Activated B cell treated with CpG ODN at 0.5 μM for 24 hours (primary cell): ENCODE measurements around the gene SLC6A12. TPM values are rescaled to one million over a fixed set of nuclear protein-coding genes. Genes with fewer than 3 reads are reported as not detected.
"Not testable (repeated sequence)": the region's sequence is repeated elsewhere in the genome, so short reads cannot be mapped to it uniquely, and the experiment has no call there.

Experiments used
- ATAC-seq: fragments of 200-7000 bp; cut with Tn5 transposase; one replicate; pipeline ENCODE4 v1.10.0; 2021; ENCODE audit warnings: low read depth, mild to moderate bottlenecking, moderate library complexity
- CTCF ChIA-PET: fragments of 350-600 bp; sonication (Branson Sonifier 250); formaldehyde crosslinking; loops from one replicate; lab custom pipeline; 2021; ENCODE audit warnings: antibody characterized with exemption; lab: Charles Lee
- POLR2A ChIA-PET: fragments of 350-600 bp; sonication (Branson Sonifier 250); formaldehyde crosslinking; loops from one replicate; lab custom pipeline; 2021; ENCODE audit warnings: antibody characterized with exemption; lab: Charles Lee
- DNase-seq: peaks from one replicate; pipeline ENCODE4 v3.0.0; 2022
- H3K27ac Mint-ChIP-seq: one replicate; pipeline ENCODE4 v1.8.0; 2020; ENCODE audit warnings: mixed read lengths
- H3K27me3 Mint-ChIP-seq: one replicate; pipeline ENCODE4 v1.8.0; 2021; ENCODE audit warnings: mixed read lengths
- H3K36me3 Mint-ChIP-seq: one replicate; pipeline ENCODE4 v1.8.0; 2021; ENCODE audit warnings: low read depth, mixed read lengths
- H3K4me1 Mint-ChIP-seq: one replicate; pipeline ENCODE4 v1.8.0; 2021; ENCODE audit warnings: mixed read lengths
- H3K4me3 Mint-ChIP-seq: one replicate; pipeline ENCODE4 v1.8.0; 2020; ENCODE audit warnings: mild to moderate bottlenecking, mixed read lengths
- H3K9me3 Mint-ChIP-seq: one replicate; pipeline ENCODE4 v1.8.0; 2020; ENCODE audit warnings: mixed read lengths
- intact Hi-C: fragments of 100-400 bp; cut with micrococcal nuclease; formaldehyde crosslinking; loops from one replicate; pipeline ENCODE4 v1.15.1; 2024
- total RNA-seq: library from RNA; stranded (reverse); gene quantifications from 2 replicates; pipeline ENCODE4 v1.2.3, GENCODE V29; 2022
- TF ChIP-seq, protein P1 (sequence below): fragments of 200-600 bp; IDR thresholded peaks from one replicate; pipeline ENCODE4 v1.8.0; 2022; ENCODE audit warnings: antibody characterized with exemption, mild to moderate bottlenecking

SLC6A12 gene
- total RNA-seq, 1 donor from 2014 or later: not detected

DNA sequence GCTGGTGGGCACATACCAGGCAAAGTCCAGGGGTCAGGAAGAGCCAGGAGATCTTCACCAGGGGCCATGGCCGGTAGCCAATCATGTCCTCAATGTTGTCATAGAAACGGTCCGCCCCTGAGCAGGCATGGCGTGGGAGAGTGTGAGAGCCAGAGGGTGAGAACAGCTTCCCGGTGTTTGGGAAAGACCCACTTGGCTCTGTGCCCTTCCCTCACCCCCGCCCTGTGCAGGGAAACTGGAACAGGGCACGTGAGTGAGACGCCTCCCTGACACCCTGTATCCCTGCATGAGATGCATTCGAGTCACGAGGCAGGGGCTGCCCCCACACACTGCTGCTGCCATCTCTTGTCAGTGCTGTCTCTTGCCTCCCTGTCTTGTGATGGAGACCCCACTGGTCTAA is 20.7 kb downstream of the SLC6A12 start:
- no peak overlapping the region for H3K27ac Mint-ChIP-seq
- H3K27me3 Mint-ChIP-seq: peaks cover 34% of the 10 kb centered on the region

DNA sequence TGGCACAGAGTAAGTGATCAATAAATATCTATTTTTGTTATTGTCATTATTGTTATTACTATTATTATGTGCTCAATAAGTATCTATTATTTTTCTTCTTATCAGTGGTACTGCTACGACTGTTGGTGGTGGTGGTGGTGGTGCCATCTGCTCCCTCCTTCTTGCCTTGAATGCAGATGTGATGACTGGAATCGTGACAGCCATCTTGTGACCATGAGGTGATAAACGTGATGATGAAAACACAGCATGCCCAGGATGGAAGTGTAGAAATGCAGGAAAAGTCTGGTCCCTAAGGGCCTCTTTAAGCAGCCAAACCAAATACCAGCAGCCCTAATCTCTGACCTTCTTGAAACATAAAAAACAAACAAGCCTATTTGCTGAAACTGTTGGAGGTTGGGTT is 22.4 kb downstream of the SLC6A12 start:
- ATAC-seq: no peak
- no peak overlapping the region for H3K27ac Mint-ChIP-seq
- ChIA-PET POLR2A (no interaction called here), CTCF (no interaction called here)
- H3K27me3 Mint-ChIP-seq: peaks cover 31% of the 10 kb centered on the region
- H3K4me1 Mint-ChIP-seq: peaks cover 6% of the 10 kb centered on the region
- intact Hi-C loops: no loop called here
- H3K36me3 Mint-ChIP-seq: no peaks in the 10 kb centered on the region
- TF ChIP-seq, protein P1, sequence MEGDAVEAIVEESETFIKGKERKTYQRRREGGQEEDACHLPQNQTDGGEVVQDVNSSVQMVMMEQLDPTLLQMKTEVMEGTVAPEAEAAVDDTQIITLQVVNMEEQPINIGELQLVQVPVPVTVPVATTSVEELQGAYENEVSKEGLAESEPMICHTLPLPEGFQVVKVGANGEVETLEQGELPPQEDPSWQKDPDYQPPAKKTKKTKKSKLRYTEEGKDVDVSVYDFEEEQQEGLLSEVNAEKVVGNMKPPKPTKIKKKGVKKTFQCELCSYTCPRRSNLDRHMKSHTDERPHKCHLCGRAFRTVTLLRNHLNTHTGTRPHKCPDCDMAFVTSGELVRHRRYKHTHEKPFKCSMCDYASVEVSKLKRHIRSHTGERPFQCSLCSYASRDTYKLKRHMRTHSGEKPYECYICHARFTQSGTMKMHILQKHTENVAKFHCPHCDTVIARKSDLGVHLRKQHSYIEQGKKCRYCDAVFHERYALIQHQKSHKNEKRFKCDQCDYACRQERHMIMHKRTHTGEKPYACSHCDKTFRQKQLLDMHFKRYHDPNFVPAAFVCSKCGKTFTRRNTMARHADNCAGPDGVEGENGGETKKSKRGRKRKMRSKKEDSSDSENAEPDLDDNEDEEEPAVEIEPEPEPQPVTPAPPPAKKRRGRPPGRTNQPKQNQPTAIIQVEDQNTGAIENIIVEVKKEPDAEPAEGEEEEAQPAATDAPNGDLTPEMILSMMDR: no peak
- H3K4me3 Mint-ChIP-seq: no peak overlapping the region
- no peak for DNase-seq
- H3K9me3 Mint-ChIP-seq: no peaks in the 10 kb centered on the region

More for the DNA sequence above, 20.7 kb downstream of the SLC6A12 start:
- intact Hi-C loops: no loop called here
- Mint-ChIP-seq H3K9me3 (no peaks in the 10 kb centered on the region), H3K36me3 (no peaks in the 10 kb centered on the region), H3K4me1 (peaks cover 6% of the 10 kb centered on the region), H3K4me3 (no peak overlapping the region)
- CTCF ChIA-PET: no interaction called here
- DNase-seq (no peak), ATAC-seq (no peak)
- POLR2A ChIA-PET: no interaction called here
- TF ChIP-seq, protein P1: no peak

DNA sequence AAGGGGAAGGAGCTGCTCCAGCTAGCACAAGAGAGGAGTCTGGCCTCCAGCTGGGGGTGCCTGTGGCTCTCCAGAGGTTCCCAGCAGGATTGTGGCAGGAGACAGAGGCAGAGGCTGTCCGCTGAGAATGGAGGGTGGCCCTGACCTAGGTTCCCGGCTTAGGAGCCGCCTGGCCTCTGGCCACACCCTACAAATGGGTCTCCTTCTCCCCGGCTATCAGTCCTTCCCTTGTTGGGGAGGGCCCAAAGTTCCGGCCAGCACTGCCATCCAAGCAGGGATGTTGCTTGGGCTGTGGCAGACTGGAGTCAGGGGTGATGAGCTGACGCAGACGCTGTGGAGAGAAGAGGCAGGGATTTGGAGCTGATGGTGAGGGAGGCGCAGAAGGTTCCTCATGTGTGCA is 23.1 kb downstream of the SLC6A12 start:
- ATAC-seq: no peak
- intact Hi-C loops: no loop called here
- no peaks in the 10 kb centered on the region for H3K9me3 Mint-ChIP-seq
- peaks cover 33% of the 10 kb centered on the region for H3K27me3 Mint-ChIP-seq
- H3K4me1 Mint-ChIP-seq: peaks cover 6% of the 10 kb centered on the region
- TF ChIP-seq, protein P1: no peak
- CTCF ChIA-PET: no interaction called here
- no peak overlapping the region for H3K27ac Mint-ChIP-seq
- POLR2A ChIA-PET: no interaction called here
- no peak overlapping the region for H3K4me3 Mint-ChIP-seq
- no peaks in the 10 kb centered on the region for H3K36me3 Mint-ChIP-seq
- DNase-seq: no peak

DNA sequence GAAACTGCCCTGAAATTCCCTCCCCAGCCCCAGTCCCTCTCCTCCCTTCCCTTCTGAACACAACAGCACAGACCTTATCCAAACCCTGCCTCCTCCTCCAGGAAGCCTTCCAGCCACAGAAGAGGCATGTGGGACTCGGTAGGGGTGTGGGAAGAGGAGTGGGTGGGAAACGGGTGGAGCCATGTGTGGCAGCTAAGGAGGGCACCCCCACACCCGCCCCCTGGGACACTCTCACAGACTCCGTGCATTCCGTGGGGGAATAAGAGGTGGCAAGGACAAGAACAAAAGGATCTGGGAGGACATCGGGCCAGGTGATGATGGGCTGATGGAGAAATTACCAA is 24.4 kb downstream of the SLC6A12 start:
- intact Hi-C loops: no loop called here
- Mint-ChIP-seq H3K27ac (no peak overlapping the region), H3K4me1 (peaks cover 6% of the 10 kb centered on the region), H3K36me3 (no peaks in the 10 kb centered on the region), H3K27me3 (peaks cover 29% of the 10 kb centered on the region), H3K4me3 (no peak overlapping the region), H3K9me3 (no peaks in the 10 kb centered on the region)
- no peak for DNase-seq
- CTCF ChIA-PET: no interaction called here
- no peak for ATAC-seq
- TF ChIP-seq, protein P1: no peak
- POLR2A ChIA-PET: no interaction called here

DNA sequence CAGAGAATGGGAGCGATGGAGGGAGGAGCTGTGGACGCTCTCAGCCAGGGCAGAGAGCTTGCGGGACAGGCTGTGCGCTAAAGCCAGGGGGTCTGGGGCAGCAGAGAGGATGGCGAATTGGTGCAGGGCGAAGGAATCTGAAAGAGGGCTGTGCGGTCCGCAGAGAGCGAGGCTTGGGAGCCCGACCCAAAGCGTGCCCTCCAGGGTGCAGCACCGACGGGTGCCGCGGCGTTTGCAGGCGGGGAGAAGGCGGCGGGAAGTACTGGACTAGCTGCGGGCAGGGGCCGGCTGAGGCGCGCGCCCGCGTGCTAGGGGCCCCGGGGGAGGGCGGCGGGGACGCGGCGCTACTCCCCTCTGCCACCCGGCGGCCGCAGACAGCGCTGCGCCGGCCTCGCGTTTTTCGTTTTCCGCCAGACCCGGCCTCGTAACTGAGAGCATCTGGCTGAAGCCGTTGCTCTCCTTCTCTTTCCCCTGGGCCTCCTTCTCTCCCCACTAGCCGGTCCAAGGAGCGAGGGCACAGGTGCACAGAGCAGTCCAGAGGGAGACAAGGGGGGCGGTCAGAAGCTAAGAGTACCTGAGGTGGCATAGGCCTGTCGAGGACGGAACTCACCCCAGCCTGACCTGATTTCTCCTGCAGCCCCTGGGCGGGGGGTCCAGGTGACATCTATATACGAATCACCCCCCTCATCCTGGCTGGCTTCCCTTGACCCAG is 24.9 kb downstream of the SLC6A12 start:
- ATAC-seq (peak; percentile 50), DNase-seq (peak; percentile 18)
- intact Hi-C loops: no loop called here
- Mint-ChIP-seq H3K36me3 (no peaks in the 10 kb centered on the region), H3K27ac (no peak overlapping the region), H3K4me1 (peaks cover 6% of the 10 kb centered on the region), H3K27me3 (peaks cover 28% of the 10 kb centered on the region), H3K4me3 (peak overlapping the region; percentile 70), H3K9me3 (no peaks in the 10 kb centered on the region)
- TF ChIP-seq, protein P1: no peak
- POLR2A ChIA-PET: no interaction called here
- CTCF ChIA-PET: no interaction called here

DNA sequence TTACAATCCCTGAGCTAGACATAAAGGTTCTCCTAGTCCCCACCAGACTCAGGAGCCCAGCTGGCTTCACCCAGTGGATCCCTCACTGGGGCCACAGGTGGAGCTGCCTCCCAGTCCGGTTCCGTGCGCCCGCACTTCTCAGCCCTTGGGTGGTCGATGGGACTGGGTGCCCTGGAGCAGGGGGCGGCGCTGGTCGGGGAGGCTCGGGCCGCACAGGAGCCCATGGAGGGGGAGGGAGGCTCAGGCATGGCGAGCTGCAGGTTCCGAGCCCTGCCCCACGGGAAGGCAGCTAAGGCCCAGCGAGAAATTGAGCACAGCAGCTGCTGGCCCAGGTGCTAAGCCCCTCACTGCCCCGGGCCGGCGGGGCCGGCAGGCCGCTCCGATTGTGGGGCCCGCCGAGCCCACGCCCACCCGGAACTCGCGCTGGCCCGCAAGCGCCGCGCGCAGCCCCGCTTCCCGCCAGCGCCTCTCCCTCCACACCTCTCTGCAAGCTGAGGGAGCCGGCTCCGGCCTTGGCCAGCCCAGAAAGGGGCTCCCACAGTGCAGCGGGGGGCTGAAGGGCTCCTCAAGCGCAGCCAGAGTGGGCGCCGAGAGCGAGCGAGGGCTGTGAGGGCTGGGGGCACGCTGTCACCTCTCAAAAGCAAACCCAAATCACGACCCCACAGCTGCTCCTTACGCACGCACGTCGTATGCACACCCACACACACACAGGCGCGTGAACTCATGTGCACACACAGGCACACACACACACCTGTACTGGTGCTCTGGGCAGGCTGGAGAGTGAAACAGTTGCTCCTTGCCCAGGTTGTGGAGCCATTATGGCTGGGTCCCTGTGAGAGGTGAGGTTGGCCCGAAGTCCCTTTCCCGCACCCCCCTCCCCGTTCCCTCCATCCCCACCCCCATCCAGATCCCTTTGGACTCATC is 25.7 kb downstream of the SLC6A12 start:
- POLR2A ChIA-PET, intact Hi-C loops, ATAC-seq, H3K4me1 Mint-ChIP-seq, H3K27ac Mint-ChIP-seq, H3K36me3 Mint-ChIP-seq, CTCF ChIA-PET, H3K9me3 Mint-ChIP-seq, DNase-seq: not testable (repeated sequence)
- Mint-ChIP-seq H3K4me3 (peak overlapping the region; percentile 70), H3K27me3 (peaks cover 31% of the 10 kb centered on the region)
